GM18507 (cell line): Measurements from ENCODE around the gene UBN1.

ENCODE experiments used
- DNase-seq: peaks from one replicate; pipeline ENCODE4 v3.0.0; 2011; ENCODE audit warnings: low read depth; ENCODE audit not compliant: insufficient read length; ENCODE audit errors: extremely low spot score
- FAIRE-seq: peaks from 2 replicates; lab custom pipeline; 2011; peaks lifted over from hg19 to GRCh38; lab: Jason Lieb, UNC

UBN1 gene

GRCh38 chr16:4852221-4852872 is 5.1 kb downstream of the UBN1 start:
- FAIRE-seq (no peak), DNase-seq (no peak)

- no peak for DNase-seq
- no peak for FAIRE-seq
Observed at GRCh38 chr16:4855371-4855770, 8.1 kb downstream of the UBN1 start.

- DNase-seq (no peak), FAIRE-seq (no peak)
Observed at GRCh38 chr16:4855804-4856203, 8.5 kb downstream of the UBN1 start.

DNA sequence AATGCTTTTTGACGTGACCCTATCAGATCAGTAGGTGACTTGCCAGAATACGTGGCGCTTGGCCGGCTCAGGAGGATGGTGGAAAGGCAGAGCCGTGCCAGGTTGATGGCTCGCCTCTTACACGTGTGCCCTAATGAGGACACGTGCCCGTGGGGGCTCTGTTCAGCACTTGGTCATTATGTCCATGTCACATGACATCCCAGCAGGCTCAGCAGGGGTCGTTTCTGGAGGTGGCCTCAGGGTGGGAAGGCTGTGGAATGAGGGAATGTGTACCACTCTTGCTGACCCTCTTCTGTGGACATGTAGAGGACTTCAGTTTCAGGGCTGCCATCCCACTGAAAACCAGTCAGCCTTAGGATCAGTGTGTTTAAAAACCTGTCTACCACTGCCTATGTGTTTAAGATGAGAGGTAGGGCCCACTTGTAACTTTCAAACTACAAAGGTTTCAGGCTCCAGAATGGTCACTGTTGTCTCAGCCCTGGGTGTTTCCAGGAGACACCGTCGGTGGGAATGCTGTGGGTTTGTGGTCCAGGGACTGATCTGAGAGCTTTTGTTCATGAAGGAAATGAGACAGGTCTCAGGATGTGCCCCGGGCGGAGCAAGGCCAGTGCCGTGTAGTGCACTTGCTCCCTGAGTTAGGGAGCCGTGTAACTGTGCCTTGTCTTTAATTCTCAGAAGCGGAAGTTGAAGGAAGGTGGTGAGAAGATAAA is 12.1 kb downstream of the UBN1 start:
- DNase-seq = no peak
- FAIRE-seq = no peak

DNA sequence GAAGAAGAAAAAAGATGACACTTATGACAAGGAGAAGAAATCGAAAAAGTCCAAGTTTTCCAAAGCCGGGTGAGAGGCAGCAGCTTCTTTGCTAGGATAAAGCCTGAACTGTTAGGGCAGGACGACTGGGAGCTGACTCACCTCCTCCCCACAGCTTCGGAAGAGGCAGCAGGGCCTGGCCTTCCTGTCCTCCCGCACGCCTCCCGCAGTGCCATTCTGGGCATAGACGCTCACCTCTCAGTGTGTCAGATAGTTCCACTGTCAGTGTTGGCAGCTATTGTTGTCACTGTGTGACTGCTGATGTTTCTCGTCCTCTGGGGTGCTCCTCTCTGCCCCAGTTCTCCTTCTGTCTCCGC is 12.6 kb downstream of the UBN1 start:
- DNase-seq = no peak
- FAIRE-seq = no peak

DNA sequence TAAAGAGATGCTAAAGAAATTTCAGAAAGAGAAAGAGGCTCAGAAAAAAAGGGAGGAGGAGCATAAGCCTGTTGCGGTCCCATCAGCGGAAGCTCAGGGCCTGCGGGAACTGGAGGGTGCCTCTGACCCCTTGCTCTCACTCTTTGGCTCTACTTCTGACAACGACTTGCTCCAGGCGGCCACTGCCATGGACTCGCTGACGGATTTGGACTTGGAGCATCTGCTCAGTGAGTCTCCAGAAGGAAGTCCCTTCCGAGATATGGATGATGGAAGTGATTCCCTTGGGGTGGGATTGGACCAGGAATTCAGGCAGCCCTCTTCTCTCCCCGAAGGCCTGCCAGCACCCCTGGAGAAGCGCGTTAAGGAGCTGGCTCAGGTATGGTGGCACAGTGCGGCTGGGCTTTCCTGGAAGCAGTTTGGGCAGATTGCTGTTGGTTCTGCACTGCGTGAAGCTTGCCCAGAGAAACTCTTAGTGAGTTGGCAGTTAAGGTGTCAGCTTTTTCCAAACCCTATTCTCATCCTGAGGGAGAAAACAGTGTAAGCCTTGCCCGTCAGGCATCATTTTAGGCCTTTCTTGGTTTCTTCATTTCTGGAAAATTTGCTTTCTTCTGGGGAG is 13.6 kb downstream of the UBN1 start:
- no peak for FAIRE-seq
- DNase-seq = no peak

- FAIRE-seq (no peak), DNase-seq (no peak)
Observed at GRCh38 chr16:4862639-4863038, 15.4 kb downstream of the UBN1 start.

DNA sequence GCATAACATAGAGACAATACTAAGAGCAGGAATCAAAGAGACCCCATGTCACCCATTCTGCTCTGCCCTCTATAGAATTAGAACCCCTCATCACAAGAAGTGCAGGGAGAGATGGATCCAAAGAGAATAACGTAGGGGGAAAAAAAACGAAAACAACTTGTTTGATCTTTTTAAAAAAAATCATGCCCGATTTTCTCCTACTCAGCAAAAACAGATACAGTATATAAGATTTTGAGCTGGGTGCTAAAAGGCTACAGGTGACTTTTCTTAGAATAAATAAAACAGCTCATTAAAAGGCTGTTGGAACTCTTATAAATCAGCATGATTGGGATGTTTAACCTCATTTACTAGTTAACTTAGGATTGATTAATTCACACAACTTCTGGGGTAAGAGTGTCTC is 17.4 kb downstream of the UBN1 start:
- DNase-seq = no peak
- FAIRE-seq = no peak

- no peak for FAIRE-seq
- DNase-seq = no peak
Observed at GRCh38 chr16:4865231-4865860, 18.1 kb downstream of the UBN1 start.

DNA sequence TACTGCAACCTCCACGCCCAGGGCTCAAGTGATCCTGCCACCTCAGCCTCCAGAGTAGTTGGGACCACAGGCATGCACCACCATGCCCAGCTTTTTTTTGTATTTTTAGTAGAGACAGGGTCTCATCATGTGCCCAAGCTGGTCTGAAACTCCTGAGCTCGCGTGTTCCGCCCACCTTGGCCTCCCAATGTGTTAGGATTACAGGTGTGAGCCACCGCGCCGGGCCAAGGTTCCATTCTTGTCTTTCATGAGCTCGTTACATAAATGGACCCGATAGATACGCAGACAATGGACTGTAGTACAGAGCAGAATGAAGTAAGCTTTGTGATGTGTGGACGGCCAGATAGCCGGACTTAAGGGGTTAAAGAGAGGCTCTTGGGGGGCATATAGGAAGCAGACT is 19.3 kb downstream of the UBN1 start:
- FAIRE-seq (no peak), DNase-seq (no peak)

DNA sequence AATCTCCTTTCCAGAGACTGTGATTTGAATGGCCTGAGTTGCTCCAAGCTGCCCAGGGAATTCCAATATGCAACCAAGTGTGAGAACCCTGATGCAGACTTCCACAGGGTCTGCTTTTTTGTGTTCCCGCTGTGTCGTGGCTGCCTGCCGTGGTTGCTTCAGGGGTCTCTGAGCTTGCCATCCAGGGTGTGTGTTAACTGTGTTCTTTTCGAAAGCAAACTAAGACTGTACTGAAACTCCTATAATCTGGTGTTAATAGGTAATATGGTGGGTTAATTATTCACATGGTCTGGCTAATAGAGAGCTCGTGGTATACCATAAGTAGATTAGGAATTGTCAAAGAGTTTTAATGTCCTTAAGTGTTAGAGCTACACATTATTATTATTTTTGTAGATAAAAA is 20.7 kb downstream of the UBN1 start:
- FAIRE-seq (peak; percentile 62), DNase-seq (peak; percentile 39)

DNA sequence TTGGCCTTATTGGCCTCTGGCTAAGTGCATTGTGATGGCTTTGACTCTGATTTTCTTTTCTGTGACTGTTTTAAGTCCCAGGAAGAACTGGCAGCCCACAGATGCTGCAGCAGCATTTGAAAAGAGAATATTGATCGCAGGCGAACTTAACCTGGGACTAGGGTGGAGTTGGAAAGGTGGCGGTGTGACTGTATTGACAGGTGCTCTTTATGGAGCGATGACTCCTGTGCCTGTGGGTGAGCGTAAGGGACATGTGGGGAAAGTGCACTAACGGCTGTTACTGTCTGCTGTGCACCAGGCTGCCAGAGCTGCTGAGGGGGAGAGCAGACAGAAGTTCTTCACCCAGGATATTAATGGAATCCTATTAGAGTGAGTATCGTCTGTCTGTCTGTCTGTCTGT is 21.3 kb downstream of the UBN1 start:
- no peak for FAIRE-seq
- DNase-seq = no peak

DNA sequence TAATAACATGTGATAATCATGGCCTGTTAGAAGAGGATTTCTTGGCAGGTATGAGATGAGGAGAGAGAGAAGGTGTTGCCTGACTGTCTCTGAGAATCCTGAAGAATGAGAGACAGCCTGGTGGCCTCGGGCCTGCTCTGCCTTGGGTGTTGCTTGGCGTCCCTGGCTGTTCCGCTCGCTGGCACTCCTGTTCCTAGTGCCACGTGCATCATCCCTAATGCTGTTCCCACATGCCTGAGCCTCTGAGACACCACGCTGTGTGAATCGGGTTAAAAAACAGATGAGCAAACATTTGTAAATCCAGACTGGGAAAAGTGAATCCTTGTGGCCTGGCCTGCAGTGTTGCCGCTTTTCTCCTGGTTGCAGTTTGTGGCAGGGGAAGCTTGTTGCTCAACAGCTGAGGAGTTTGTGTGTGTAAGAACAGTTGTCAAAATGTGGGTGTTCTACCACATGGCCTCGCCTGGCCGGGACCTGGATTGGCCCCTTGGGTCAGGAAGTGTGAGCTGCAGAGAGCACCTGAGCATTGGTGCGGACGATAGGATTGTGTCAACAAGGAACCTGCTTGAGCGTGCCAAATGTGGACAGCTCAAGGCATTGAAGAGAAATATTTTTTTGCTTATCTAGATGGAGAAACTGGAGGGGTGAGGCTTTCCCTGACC is 22.0 kb downstream of the UBN1 start:
- DNase-seq = no peak
- no peak for FAIRE-seq

- DNase-seq = no peak
- no peak for FAIRE-seq
Observed at GRCh38 chr16:4870138-4870671, 22.9 kb downstream of the UBN1 start.

GRCh38 chr16:4871071-4871470 is 23.8 kb downstream of the UBN1 start:
- DNase-seq (no peak), FAIRE-seq (no peak)

- FAIRE-seq = no peak
- no peak for DNase-seq
Observed at GRCh38 chr16:4873091-4873490, 25.8 kb downstream of the UBN1 start.

DNA sequence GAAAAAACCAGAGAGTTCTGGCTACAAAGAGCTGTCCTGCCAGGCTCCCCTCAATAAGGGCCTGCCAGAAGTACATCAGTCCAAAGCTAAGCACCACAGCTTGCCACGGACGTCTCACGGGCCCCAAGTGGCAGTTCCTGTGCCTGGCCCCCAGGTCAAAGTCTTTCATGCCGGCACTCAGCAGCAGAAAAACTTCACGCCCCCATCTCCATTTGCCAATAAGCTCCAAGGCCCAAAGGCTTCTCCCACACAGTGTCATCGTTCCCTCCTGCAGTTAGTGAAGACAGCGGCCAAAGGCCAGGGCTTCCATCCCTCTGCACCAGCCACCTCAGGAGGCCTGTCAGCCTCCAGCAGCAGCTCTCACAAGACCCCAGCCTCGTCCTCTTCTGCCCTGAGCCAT is 27.4 kb downstream of the UBN1 start:
- DNase-seq = no peak
- no peak for FAIRE-seq

GRCh38 chr16:4876646-4877379 is 29.5 kb downstream of the UBN1 start:
- no peak for DNase-seq
- no peak for FAIRE-seq

DNA sequence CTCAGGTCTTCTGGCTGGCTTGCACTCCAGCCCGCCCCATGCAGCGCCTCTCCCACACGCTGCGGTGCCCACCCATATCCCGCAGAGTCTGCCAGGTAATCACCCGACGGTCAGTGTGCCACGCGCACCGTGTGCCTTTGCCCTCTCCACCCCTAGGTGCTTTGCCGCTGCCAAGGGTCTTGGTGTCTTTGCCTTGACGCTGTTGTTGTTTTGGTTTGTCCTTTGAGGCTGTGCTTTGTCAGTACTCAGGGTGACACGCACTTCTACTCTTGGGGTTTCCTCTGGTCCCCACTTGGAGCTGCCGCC is 30.1 kb downstream of the UBN1 start:
- FAIRE-seq (no peak), DNase-seq (no peak)

DNA sequence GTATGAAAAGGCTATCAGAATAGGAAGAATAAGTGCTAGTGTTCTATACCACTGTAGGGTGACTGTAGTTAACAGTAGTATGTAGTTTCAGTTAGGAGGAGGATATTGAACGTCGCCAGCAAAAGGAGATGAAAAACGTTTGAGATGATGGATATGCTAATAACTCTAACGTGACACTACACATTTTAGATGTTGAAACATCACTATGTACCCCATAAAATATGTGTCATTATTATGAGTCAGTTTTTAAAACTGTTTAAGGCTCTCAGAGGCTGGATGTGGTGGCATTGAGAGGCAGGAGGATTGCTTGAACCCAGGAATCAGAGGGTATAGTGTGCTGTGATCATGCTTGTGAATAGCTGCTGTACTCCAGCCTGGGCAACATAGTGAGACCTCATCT is 31.8 kb downstream of the UBN1 start:
- FAIRE-seq = no peak

More for the DNA sequence above, 31.8 kb downstream of the UBN1 start:
- no peak for DNase-seq
